H9 (cell line): ENCODE measurements around the gene PNMA6E. TPM values are rescaled to one million over a fixed set of nuclear protein-coding genes. Genes with fewer than 3 reads are reported as not detected.

Source experiments
- DNase-seq: peaks from one replicate; pipeline ENCODE4 v3.0.0-alpha.2; 2017
- H2AFZ ChIP-seq: one replicate; pipeline ENCODE4 v1.6.1; 2013; ENCODE audit warnings: mild to moderate bottlenecking, low read length, control low read depth, moderate library complexity
- H2AK5ac ChIP-seq: 2 replicates; pipeline ENCODE4 v1.6.1; 2013; ENCODE audit warnings: low read length, control low read depth, mixed read lengths; ENCODE audit not compliant: insufficient read length
- H2BK120ac ChIP-seq: one replicate; pipeline ENCODE4 v1.6.1; 2013; ENCODE audit warnings: low read depth, mild to moderate bottlenecking, low read length, control low read depth, inconsistent platforms; ENCODE audit not compliant: poor library complexity, severe bottlenecking
- H2BK12ac ChIP-seq: 2 replicates; pipeline ENCODE4 v1.6.1; 2013; ENCODE audit warnings: low read length, control low read depth, mixed read lengths, low read depth; ENCODE audit not compliant: insufficient read length
- H2BK15ac ChIP-seq: 2 replicates; pipeline ENCODE4 v1.6.1; 2013; ENCODE audit warnings: low read depth, low read length, control low read depth
- H2BK20ac ChIP-seq: one replicate; pipeline ENCODE4 v1.6.1; 2013; ENCODE audit warnings: low read depth, mild to moderate bottlenecking, low read length, control low read depth, inconsistent platforms; ENCODE audit not compliant: poor library complexity, severe bottlenecking
- H2BK5ac ChIP-seq: 2 replicates; pipeline ENCODE4 v1.6.1; 2013; ENCODE audit warnings: low read length, control low read depth, mixed read lengths; ENCODE audit not compliant: insufficient read length
- H3K14ac ChIP-seq: 2 replicates; pipeline ENCODE4 v1.6.1; 2013; ENCODE audit warnings: low read length, control low read depth; ENCODE audit not compliant: insufficient read depth
- H3K18ac ChIP-seq: 2 replicates; pipeline ENCODE4 v1.6.1; 2013; ENCODE audit warnings: low read depth, mild to moderate bottlenecking, mixed read lengths, low read length, control low read depth; ENCODE audit not compliant: insufficient read length
- H3K23ac ChIP-seq: 2 replicates; pipeline ENCODE4 v1.6.1; 2013; ENCODE audit warnings: low read length, control low read depth, mixed read lengths, low read depth; ENCODE audit not compliant: insufficient read length
- H3K23me2 ChIP-seq: 2 replicates; pipeline ENCODE4 v1.6.1; 2013; ENCODE audit warnings: low read depth, mild to moderate bottlenecking, mixed read lengths, low read length, control low read depth; ENCODE audit not compliant: insufficient read length, poor library complexity, severe bottlenecking
- H3K27ac ChIP-seq: 2 replicates; pipeline ENCODE4 v1.5.1; 2013; ENCODE audit warnings: low read length, control low read depth, mixed read lengths, low read depth; ENCODE audit not compliant: insufficient read length
- H3K27me3 ChIP-seq: 2 replicates; pipeline ENCODE4 v1.6.1; 2013; ENCODE audit warnings: low read length, control low read depth, inconsistent platforms; ENCODE audit not compliant: insufficient read depth
- H3K4ac ChIP-seq: 2 replicates; pipeline ENCODE4 v1.6.1; 2013; ENCODE audit warnings: low read depth, mild to moderate bottlenecking, control low read depth, inconsistent platforms, low read length, moderate library complexity
- H3K4me1 ChIP-seq: 2 replicates; pipeline ENCODE4 v1.6.1; 2013; ENCODE audit warnings: low read length, control low read depth, inconsistent platforms; ENCODE audit not compliant: insufficient read depth
- H3K4me2 ChIP-seq: 2 replicates; pipeline ENCODE4 v1.6.1; 2013; ENCODE audit warnings: low read length, control low read depth, mixed read lengths; ENCODE audit not compliant: insufficient read length, insufficient read depth
- H3K56ac ChIP-seq: 2 replicates; pipeline ENCODE4 v1.6.1; 2013; ENCODE audit warnings: low read depth, mild to moderate bottlenecking, mixed read lengths, low read length, control low read depth; ENCODE audit not compliant: insufficient read length
- H3K79me1 ChIP-seq: 2 replicates; pipeline ENCODE4 v1.6.1; 2013; ENCODE audit warnings: low read depth, mild to moderate bottlenecking, moderate library complexity, low read length, control low read depth, inconsistent platforms; ENCODE audit not compliant: insufficient read depth, poor library complexity, severe bottlenecking
- H3K79me2 ChIP-seq: 2 replicates; pipeline ENCODE4 v1.6.1; 2013; ENCODE audit warnings: low read length, control low read depth, inconsistent platforms; ENCODE audit not compliant: insufficient read depth
- H3K9ac ChIP-seq: 2 replicates; pipeline ENCODE4 v1.6.1; 2013; ENCODE audit warnings: low read length, control low read depth, mixed read lengths; ENCODE audit not compliant: insufficient read length; ENCODE audit errors: extremely low read depth
- H3K9me3 ChIP-seq: one replicate; pipeline ENCODE4 v1.6.1; 2013; ENCODE audit warnings: low read depth, low read length, inconsistent platforms; ENCODE audit not compliant: control insufficient read depth
- H3T11ph ChIP-seq: one replicate; pipeline ENCODE4 v1.6.1; 2013; ENCODE audit warnings: mild to moderate bottlenecking, low read length, control low read depth, inconsistent platforms
- H4K20me1 ChIP-seq: one replicate; pipeline ENCODE4 v1.6.1; 2013; ENCODE audit not compliant: control insufficient read depth, insufficient read length, insufficient read depth
- H4K5ac ChIP-seq: 2 replicates; pipeline ENCODE4 v1.6.1; 2013; ENCODE audit warnings: low read depth, mild to moderate bottlenecking, mixed read lengths, low read length, control low read depth; ENCODE audit not compliant: insufficient read length
- H4K8ac ChIP-seq: replicated peaks from 2 replicates; pipeline ENCODE4 v1.6.1; 2013; ENCODE audit warnings: low read length, control low read depth, mixed read lengths, low read depth; ENCODE audit not compliant: insufficient read length
- H4K91ac ChIP-seq: 2 replicates; pipeline ENCODE4 v1.6.1; 2013; ENCODE audit warnings: low read depth, mild to moderate bottlenecking, moderate library complexity, mixed read lengths, low read length, control low read depth; ENCODE audit not compliant: insufficient read length
- H3K27ac Mint-ChIP-seq, 3 experiments: 2 replicates in 2 of 3; 3 replicates in 1 of 3; pipeline ENCODE4 v1.8.0; 2020 to 2021; ENCODE audit warnings: mixed read lengths in 3 of 3, mild to moderate bottlenecking in 1 of 3, moderate library complexity in 1 of 3
- H3K27me3 Mint-ChIP-seq: 2 replicates; pipeline ENCODE4 v1.8.0; 2021; ENCODE audit warnings: low read depth, mild to moderate bottlenecking, moderate library complexity, mixed read lengths
- H3K36me3 Mint-ChIP-seq, 3 experiments: 2 replicates in 2 of 3; 3 replicates in 1 of 3; pipeline ENCODE4 v1.8.0; 2020 to 2021; ENCODE audit warnings: low read depth in 3 of 3, mixed read lengths in 3 of 3; ENCODE audit not compliant: insufficient read depth in 1 of 3
- H3K4me1 Mint-ChIP-seq, 2 experiments: 2 replicates each; pipeline ENCODE4 v1.8.0; 2020; ENCODE audit warnings: mixed read lengths in 2 of 2
- H3K4me3 Mint-ChIP-seq, 2 experiments: 2 replicates in 1 of 2; 3 replicates in 1 of 2; pipeline ENCODE4 v1.8.0; 2020 to 2021; ENCODE audit warnings: mild to moderate bottlenecking in 2 of 2, mixed read lengths in 2 of 2, moderate library complexity in 1 of 2
- H3K9me3 Mint-ChIP-seq, 2 experiments: 2 replicates in 1 of 2; 3 replicates in 1 of 2; pipeline ENCODE4 v1.8.0; 2020; ENCODE audit warnings: mild to moderate bottlenecking in 2 of 2, mixed read lengths in 2 of 2, moderate library complexity in 1 of 2
- CTCF ChIP-seq: fragments of 200-600 bp; sonication (generic); conservative IDR thresholded peaks from 3 replicates; pipeline ENCODE4 v1.8.0; 2021; ENCODE audit warnings: antibody characterized with exemption, mild to moderate bottlenecking
- WGBS: extraction: QIAGEN DNeasy Blood & Tissue Kit; methylation state at CpG from one replicate; pipeline ENCODE4 v1.1.7; 2013; ENCODE audit warnings: missing lambda C conversion rate, low lambda C conversion rate, mixed read lengths; ENCODE audit not compliant: insufficient read length; ENCODE audit errors: extremely low coverage; 5-methylcytosine and 5-hydroxymethylcytosine counted together
- total RNA-seq: library from RNA; stranded (reverse); gene quantifications from 2 replicates; pipeline ENCODE4 v1.2.1, GENCODE V29; 2021

Gene PNMA6E
- total RNA-seq, 1 experiment from 2014 or later: not detected

GRCh38 chrX:153384390-153384789, 16.8 kb downstream of the PNMA6E start:
- H3K27me3 Mint-ChIP-seq: peaks cover 3% of the 10 kb centered on the region

More at GRCh38 chrX:153384390-153384789, 16.8 kb downstream of the PNMA6E start:
- H3K9me3 Mint-ChIP-seq: peaks cover 31 to 37% of the 10 kb centered on the region in 2 experiments
- Histone ChIP-seq H3K23me2 (no peaks in the 10 kb centered on the region), H2AFZ (no peak overlapping the region), H3K27ac (no peak overlapping the region), H3K4me2 (no peak overlapping the region), H2BK12ac (no peak overlapping the region), H3K23ac (no peak overlapping the region), H3K79me1 (no peaks in the 10 kb centered on the region), H3K9ac (no peak overlapping the region), H2BK120ac (no peak overlapping the region), H3K4me1 (no peaks in the 10 kb centered on the region), H3T11ph (no peak overlapping the region), H3K4ac (no peak overlapping the region), H3K27me3 (no peaks in the 10 kb centered on the region), H4K8ac (no peak overlapping the region), H3K14ac (no peak overlapping the region), H3K56ac (no peak overlapping the region), H4K91ac (no peak overlapping the region), H4K20me1 (no peaks in the 10 kb centered on the region), H2BK20ac (no peak overlapping the region), H3K18ac (no peak overlapping the region), H4K5ac (no peak overlapping the region), H3K9me3 (peaks cover 57% of the 10 kb centered on the region), H3K79me2 (no peaks in the 10 kb centered on the region), H2AK5ac (no peak overlapping the region), H2BK5ac (no peak overlapping the region), H2BK15ac (no peak overlapping the region)
- H3K4me1 Mint-ChIP-seq: peaks cover 0 to under 1% of the 10 kb centered on the region in 2 experiments; a peak in 1 of 4 replicates
- H3K4me3 Mint-ChIP-seq: no peak overlapping the region
- no peak overlapping the region for H3K27ac Mint-ChIP-seq
- WGBS: no CpG with 5 or more reads among the region's 6 CpGs
- no peak for DNase-seq
- TF ChIP-seq CTCF: no peak
- peaks cover 0 to 2% (median 0%) of the 10 kb centered on the region in 3 experiments; a peak in 1 of 7 replicates for H3K36me3 Mint-ChIP-seq
